AG04450 (cell line): ENCODE measurements around the gene MRPL4. TPM values are rescaled to one million over a fixed set of nuclear protein-coding genes. Genes with fewer than 3 reads are reported as not detected.

Source experiments
- CTCF ChIA-PET: fragments of 300-600, 350-600 bp; formaldehyde crosslinking; extraction: SDS; loops from one replicate; lab custom pipeline; 2022; ENCODE audit warnings: antibody characterized with exemption, inconsistent platforms; lab: Charles Lee
- POLR2A ChIA-PET: fragments of 350-600 bp; formaldehyde crosslinking; extraction: SDS; loops from one replicate; lab custom pipeline; 2021; ENCODE audit warnings: antibody characterized with exemption, inconsistent platforms; lab: Yijun Ruan, JAX
- DNase-seq: peaks from one replicate; pipeline ENCODE4 v3.0.0-alpha.2; 2011; ENCODE audit warnings: low read depth, low spot score
- H3K27ac ChIP-seq: one replicate; pipeline ENCODE4 v1.5.1; 2012; ENCODE audit warnings: low read depth, low read length, control low read depth
- H3K27me3 ChIP-seq: one replicate; pipeline ENCODE4 v1.6.0; 2012; ENCODE audit warnings: low read length; ENCODE audit not compliant: control insufficient read depth, insufficient read depth
- H3K4me3 ChIP-seq: 2 replicates; pipeline ENCODE4 v1.5.1; 2011; ENCODE audit warnings: mild to moderate bottlenecking, low read depth, low read length, control low read depth
- H3K9me3 ChIP-seq: 2 replicates; pipeline ENCODE4 v1.5.1; 2012; ENCODE audit warnings: low read length; ENCODE audit not compliant: control insufficient read depth, insufficient read depth
- polyA plus RNA-seq: library from polyadenylated mRNA; depleted of rRNA; stranded (reverse); fragments of >200 nt; gene quantifications from 2 replicates; pipeline ENCODE4 v1.2.3, GENCODE V29; 2011
- TF ChIP-seq, protein P1 (sequence below): IDR thresholded peaks from 2 replicates; pipeline ENCODE4 v1.5.1; 2011; ENCODE audit warnings: low read depth, low read length, control low read depth, inconsistent platforms

Gene MRPL4
- polyA plus RNA-seq, 1 experiment = 28.5 TPM

- H3K9me3 ChIP-seq = no peaks in the 10 kb centered on the region; the same call in 1 of the 2 replicates
- no peak for DNase-seq
- no peak overlapping the region for H3K27ac ChIP-seq
- no peaks in the 10 kb centered on the region for H3K27me3 ChIP-seq
- TF ChIP-seq, protein P1, sequence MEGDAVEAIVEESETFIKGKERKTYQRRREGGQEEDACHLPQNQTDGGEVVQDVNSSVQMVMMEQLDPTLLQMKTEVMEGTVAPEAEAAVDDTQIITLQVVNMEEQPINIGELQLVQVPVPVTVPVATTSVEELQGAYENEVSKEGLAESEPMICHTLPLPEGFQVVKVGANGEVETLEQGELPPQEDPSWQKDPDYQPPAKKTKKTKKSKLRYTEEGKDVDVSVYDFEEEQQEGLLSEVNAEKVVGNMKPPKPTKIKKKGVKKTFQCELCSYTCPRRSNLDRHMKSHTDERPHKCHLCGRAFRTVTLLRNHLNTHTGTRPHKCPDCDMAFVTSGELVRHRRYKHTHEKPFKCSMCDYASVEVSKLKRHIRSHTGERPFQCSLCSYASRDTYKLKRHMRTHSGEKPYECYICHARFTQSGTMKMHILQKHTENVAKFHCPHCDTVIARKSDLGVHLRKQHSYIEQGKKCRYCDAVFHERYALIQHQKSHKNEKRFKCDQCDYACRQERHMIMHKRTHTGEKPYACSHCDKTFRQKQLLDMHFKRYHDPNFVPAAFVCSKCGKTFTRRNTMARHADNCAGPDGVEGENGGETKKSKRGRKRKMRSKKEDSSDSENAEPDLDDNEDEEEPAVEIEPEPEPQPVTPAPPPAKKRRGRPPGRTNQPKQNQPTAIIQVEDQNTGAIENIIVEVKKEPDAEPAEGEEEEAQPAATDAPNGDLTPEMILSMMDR = no peak
- ChIA-PET POLR2A (no interaction called here), CTCF (no interaction called here)
- no peak overlapping the region for H3K4me3 ChIP-seq
Observed at GRCh38 chr19:10284065-10284959, 32.3 kb downstream of the MRPL4 start.

DNA sequence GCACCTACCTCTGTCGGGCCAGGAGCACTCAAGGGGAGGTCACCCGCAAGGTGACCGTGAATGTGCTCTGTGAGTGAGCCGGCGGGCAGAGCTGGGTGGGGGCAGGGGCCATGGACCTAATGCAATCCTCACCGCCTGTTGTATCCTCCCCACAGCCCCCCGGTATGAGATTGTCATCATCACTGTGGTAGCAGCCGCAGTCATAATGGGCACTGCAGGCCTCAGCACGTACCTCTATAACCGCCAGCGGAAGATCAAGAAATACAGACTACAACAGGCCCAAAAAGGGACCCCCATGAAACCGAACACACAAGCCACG, 32.9 kb downstream of the MRPL4 start:
- Histone ChIP-seq H3K27me3 (no peaks in the 10 kb centered on the region), H3K9me3 (no peaks in the 10 kb centered on the region; the same call in 1 of the 2 replicates), H3K27ac (no peak overlapping the region), H3K4me3 (no peak overlapping the region)
- TF ChIP-seq, protein P1 = no peak
- ChIA-PET POLR2A (no interaction called here), CTCF (interaction anchor here (2.1 kb wide), 1 partner anchor 104 kb away, joined by 8 read pairs; no protein-coding TSS in a partner anchor)
- DNase-seq = no peak

GRCh38 chr19:10285393-10285792, 33.4 kb downstream of the MRPL4 start:
- TF ChIP-seq, protein P1 = no peak
- Histone ChIP-seq H3K9me3 (no peaks in the 10 kb centered on the region; the same call in 1 of the 2 replicates), H3K27me3 (no peaks in the 10 kb centered on the region), H3K27ac (no peak overlapping the region), H3K4me3 (no peak overlapping the region)
- CTCF ChIA-PET = interaction anchor here (1.1 to 2.1 kb wide), 3 partner anchors 16 to 132 kb away, joined by 3 to 8 read pairs (median 4); no protein-coding TSS in a partner anchor
- POLR2A ChIA-PET = interaction anchor here (1.2 to 1.4 kb wide), 3 partner anchors 8 to 49 kb away, joined by 5 to 12 read pairs (median 11); partner anchors contain the start of genes ICAM1 and RAVER1
- DNase-seq = no peak

DNA sequence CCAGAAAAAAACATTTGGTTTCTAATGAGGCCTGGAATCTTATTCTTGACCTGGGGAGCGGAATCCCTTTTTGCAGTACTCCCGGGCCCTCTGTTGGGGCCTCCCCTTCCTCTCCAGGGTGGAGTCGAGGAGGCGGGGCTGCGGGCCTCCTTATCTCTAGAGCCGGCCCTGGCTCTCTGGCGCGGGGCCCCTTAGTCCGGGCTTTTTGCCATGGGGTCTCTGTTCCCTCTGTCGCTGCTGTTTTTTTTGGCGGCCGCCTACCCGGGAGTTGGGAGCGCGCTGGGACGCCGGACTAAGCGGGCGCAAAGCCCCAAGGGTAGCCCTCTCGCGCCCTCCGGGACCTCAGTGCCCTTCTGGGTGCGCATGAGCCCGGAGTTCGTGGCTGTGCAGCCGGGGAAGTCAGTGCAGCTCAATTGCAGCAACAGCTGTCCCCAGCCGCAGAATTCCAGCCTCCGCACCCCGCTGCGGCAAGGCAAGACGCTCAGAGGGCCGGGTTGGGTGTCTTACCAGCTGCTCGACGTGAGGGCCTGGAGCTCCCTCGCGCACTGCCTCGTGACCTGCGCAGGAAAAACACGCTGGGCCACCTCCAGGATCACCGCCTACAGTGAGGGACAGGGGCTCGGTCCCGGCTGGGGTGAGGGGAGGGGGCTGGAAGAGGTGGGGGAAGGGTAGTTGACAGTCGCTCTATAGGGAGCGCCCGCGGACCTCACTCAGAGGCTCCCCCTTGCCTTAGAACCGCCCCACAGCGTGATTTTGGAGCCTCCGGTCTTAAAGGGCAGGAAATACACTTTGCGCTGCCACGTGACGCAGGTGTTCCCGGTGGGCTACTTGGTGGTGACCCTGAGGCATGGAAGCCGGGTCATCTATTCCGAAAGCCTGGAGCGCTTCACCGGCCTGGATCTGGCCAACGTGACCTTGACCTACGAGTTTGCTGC, 35.1 kb downstream of the MRPL4 start, which contains the start of gene ICAM4:
TSS of gene ICAM4 (plus strand) at position 153 of the 935 bp plus-strand sequence. CDS start at position 211, 58 bp downstream.
- Histone ChIP-seq H3K27ac (peak within 1 kb of the TSS; percentile 21), H3K4me3 (peak within 1 kb of the TSS; percentile 7; the same call in 1 of the 2 replicates), H3K9me3 (no peaks in the 10 kb centered on the region; the same call in 1 of the 2 replicates), H3K27me3 (no peaks in the 10 kb centered on the region)
- TF ChIP-seq, protein P1 = no peak
- no peak for DNase-seq
- ChIA-PET CTCF (interaction anchor here (0.7 to 2.1 kb wide), 4 partner anchors 18 to 161 kb away, joined by 3 to 8 read pairs (median 4); no protein-coding TSS in a partner anchor), POLR2A (interaction anchor here (0.7 to 1.4 kb wide), 5 partner anchors 10 to 47 kb away, joined by 3 to 12 read pairs (median 5); partner anchors contain the start of genes ICAM1 and RAVER1)
